ENCODE data around the gene NFE2L1.
A peak's percentile ranks its signal among the peaks of the same experiment; 100 is the strongest.

Gene NFE2L1

GRCh38 chr17:48047113-48047740 is 932 bp upstream of the NFE2L1 start:
- DNase-seq: peak in 1 of 51 donors; percentile 47

GRCh38 chr17:48048384-48049126 is 396 bp downstream of the NFE2L1 start:
- peak in 40 of 51 donors; percentile 49 to 95 (median 80) for DNase-seq

GRCh38 chr17:48051283-48051682 is 3.1 kb downstream of the NFE2L1 start:
- no peak for DNase-seq

- peak in 3 of 51 donors; percentile 7 to 25 (median 18) for DNase-seq
Observed at GRCh38 chr17:48051706-48052486, 3.7 kb downstream of the NFE2L1 start.

GRCh38 chr17:48052956-48053757 is 5.0 kb downstream of the NFE2L1 start:
- DNase-seq: peak in 37 of 51 donors; percentile 5 to 76 (median 48)

- no peak for DNase-seq
Observed at GRCh38 chr17:48053758-48054237, 5.6 kb downstream of the NFE2L1 start.

- peak in 41 of 51 donors; percentile 13 to 87 (median 66) for DNase-seq
Observed at GRCh38 chr17:48054238-48055185, 6.4 kb downstream of the NFE2L1 start.

GRCh38 chr17:48055531-48056245 is 7.5 kb downstream of the NFE2L1 start:
- no peak for DNase-seq

- DNase-seq: no peak
Observed at GRCh38 chr17:48056246-48056745, 8.1 kb downstream of the NFE2L1 start.

- DNase-seq: no peak
Observed at GRCh38 chr17:48056879-48057278, 8.7 kb downstream of the NFE2L1 start.

GRCh38 chr17:48057626-48058025 is 9.5 kb downstream of the NFE2L1 start:
- no peak for DNase-seq

GRCh38 chr17:48058393-48059124 is 10.4 kb downstream of the NFE2L1 start:
- no peak for DNase-seq

GRCh38 chr17:48059125-48059668 is 11.0 kb downstream of the NFE2L1 start:
- no peak for DNase-seq

GRCh38 chr17:48060249-48060648 is 12.1 kb downstream of the NFE2L1 start:
- DNase-seq: no peak

GRCh38 chr17:48062273-48062672 is 14.1 kb downstream of the NFE2L1 start:
- DNase-seq: no peak

- no peak for DNase-seq
Observed at GRCh38 chr17:48064638-48065037, 16.5 kb downstream of the NFE2L1 start.

- DNase-seq: no peak
Observed at GRCh38 chr17:48066192-48066591, 18.0 kb downstream of the NFE2L1 start.

- no peak for DNase-seq
Observed at GRCh38 chr17:48066656-48067055, 18.5 kb downstream of the NFE2L1 start.

Data from hypothalamus (tissue), 51 donors.